ENCODE results near the gene MSL1.

DNA sequence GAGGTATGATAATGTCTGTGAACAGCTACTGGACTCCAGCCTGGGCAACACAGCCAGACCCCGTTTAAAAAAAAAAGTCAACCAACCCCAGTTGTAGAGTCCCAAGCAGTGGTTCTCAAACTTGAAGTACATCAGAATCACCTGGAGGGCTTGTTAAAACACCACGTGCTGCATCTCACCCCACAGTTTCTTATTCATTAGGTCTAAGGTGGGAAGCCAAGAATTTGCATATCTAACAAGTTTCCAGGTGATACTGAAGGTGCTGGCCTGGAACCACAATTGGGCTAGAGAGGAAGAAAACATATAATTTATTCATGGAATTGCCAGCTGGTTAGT is 6.7 kb upstream of the MSL1 start:
- TF ChIP-seq, protein P1, sequence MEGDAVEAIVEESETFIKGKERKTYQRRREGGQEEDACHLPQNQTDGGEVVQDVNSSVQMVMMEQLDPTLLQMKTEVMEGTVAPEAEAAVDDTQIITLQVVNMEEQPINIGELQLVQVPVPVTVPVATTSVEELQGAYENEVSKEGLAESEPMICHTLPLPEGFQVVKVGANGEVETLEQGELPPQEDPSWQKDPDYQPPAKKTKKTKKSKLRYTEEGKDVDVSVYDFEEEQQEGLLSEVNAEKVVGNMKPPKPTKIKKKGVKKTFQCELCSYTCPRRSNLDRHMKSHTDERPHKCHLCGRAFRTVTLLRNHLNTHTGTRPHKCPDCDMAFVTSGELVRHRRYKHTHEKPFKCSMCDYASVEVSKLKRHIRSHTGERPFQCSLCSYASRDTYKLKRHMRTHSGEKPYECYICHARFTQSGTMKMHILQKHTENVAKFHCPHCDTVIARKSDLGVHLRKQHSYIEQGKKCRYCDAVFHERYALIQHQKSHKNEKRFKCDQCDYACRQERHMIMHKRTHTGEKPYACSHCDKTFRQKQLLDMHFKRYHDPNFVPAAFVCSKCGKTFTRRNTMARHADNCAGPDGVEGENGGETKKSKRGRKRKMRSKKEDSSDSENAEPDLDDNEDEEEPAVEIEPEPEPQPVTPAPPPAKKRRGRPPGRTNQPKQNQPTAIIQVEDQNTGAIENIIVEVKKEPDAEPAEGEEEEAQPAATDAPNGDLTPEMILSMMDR (IDR thresholded peaks at IDR 0.05): no peak
- TF ChIP-seq POLR2A (IDR thresholded peaks at IDR 0.05) (no peak), POLR2AphosphoS5 (IDR thresholded peaks at IDR 0.05) (no peak), EP300 (IDR thresholded peaks at IDR 0.05) (no peak)
